HepG2 (cell line): ENCODE measurements around the gene PCBP1. TPM values are rescaled to one million over a fixed set of nuclear protein-coding genes. Genes with fewer than 3 reads are reported as not detected.

Experiments
- CEBPG ChIP-seq: IDR thresholded peaks from 2 replicates; pipeline ENCODE4 v1.6.1; 2016
- GATAD2A ChIP-seq: IDR thresholded peaks from 2 replicates; pipeline ENCODE4 v1.6.1; 2016
- KLF16 ChIP-seq, 2 experiments: sonication (generic) in 1 of 2; formaldehyde crosslinking in 1 of 2; IDR thresholded peaks; 2 replicates each; pipeline versions ENCODE4 v1.6.1 to v1.8.0; 2016 to 2023; ENCODE audit warnings: missing genetic modification reagents in 2 of 2, missing compliant biosample characterization in 1 of 2
- MED1 ChIP-seq: sonication (generic); formaldehyde crosslinking; IDR thresholded peaks from 2 replicates; pipeline ENCODE4 v1.4.0; 2020; ENCODE audit warnings: missing genetic modification reagents
- NFIC ChIP-seq: IDR thresholded peaks from 2 replicates; pipeline ENCODE4 v1.6.1; 2012; ENCODE audit warnings: mild to moderate bottlenecking, low read length, inconsistent platforms
- YY1 ChIP-seq: IDR thresholded peaks from 2 replicates; pipeline ENCODE4 v1.6.1; 2011; ENCODE audit warnings: low read length, low read depth, moderate library complexity, mild to moderate bottlenecking; ENCODE audit not compliant: insufficient read depth, insufficient replicate concordance
- ZNF331 ChIP-seq: sonication (generic); formaldehyde crosslinking; IDR thresholded peaks from 2 replicates; pipeline ENCODE4 v1.4.0; 2020; ENCODE audit warnings: missing genetic modification reagents
- ZNF724P ChIP-seq: sonication (generic); formaldehyde crosslinking; IDR thresholded peaks from 2 replicates; pipeline ENCODE4 v1.8.0; 2022; ENCODE audit warnings: missing genetic modification reagents, borderline replicate concordance
- polyA plus RNA-seq, 8 experiments: library from polyadenylated mRNA; depleted of rRNA in 3 of 8; stranded (reverse) in 7 of 8; unstranded in 1 of 8; fragments of >200 nt; fragmentation: Illumina TruSeq in 4 of 8; extraction: Trizol in 4 of 8; gene quantifications; 2 replicates each; pipeline versions ENCODE4 v1.2.1 to v1.2.3, GENCODE V29; 2011 to 2016; ENCODE audit warnings: low read depth in 4 of 8, missing spikeins in 1 of 8, mixed read lengths in 1 of 8; ENCODE audit not compliant: insufficient read depth in 1 of 8
- total RNA-seq, 5 experiments: library from RNA; depleted of rRNA; stranded (reverse); fragments of >200 nt; fragmentation: Illumina TruSeq; extraction: Trizol; gene quantifications; 2 replicates each; pipeline ENCODE4 v1.2.3, GENCODE V29; 2016; ENCODE audit warnings: low read depth in 1 of 5
- TF ChIP-seq, protein P1 (sequence below): sonication (generic); formaldehyde crosslinking; IDR thresholded peaks from 2 replicates; pipeline ENCODE4 v1.4.0; 2020; ENCODE audit warnings: missing genetic modification reagents, borderline replicate concordance
- TF ChIP-seq, protein P2 (sequence below): sonication (generic); formaldehyde crosslinking; IDR thresholded peaks from 2 replicates; pipeline ENCODE4 v1.9.0; 2021; ENCODE audit warnings: missing genetic modification reagents, borderline replicate concordance
- TF ChIP-seq, protein P3 (sequence below): sonication (generic); formaldehyde crosslinking; IDR thresholded peaks from 2 replicates; pipeline ENCODE4 v1.5.0; 2020; ENCODE audit warnings: missing genetic modification reagents
- TF ChIP-seq, protein P4 (sequence below): IDR thresholded peaks from 2 replicates; pipeline ENCODE4 v1.6.1; 2018; ENCODE audit warnings: missing genetic modification reagents, mild to moderate bottlenecking, missing compliant biosample characterization
- TF ChIP-seq, protein P5 (sequence below): sonication (generic); formaldehyde crosslinking; IDR thresholded peaks from 2 replicates; pipeline ENCODE4 v1.5.0; 2020; ENCODE audit warnings: mild to moderate bottlenecking, missing genetic modification reagents
- TF ChIP-seq, protein P6 (sequence below): sonication (generic); formaldehyde crosslinking; conservative IDR thresholded peaks from 2 replicates; pipeline ENCODE4 v1.4.0; 2020; ENCODE audit warnings: missing genetic modification reagents

The PCBP1 gene
- total and polyA plus RNA-seq, 2 of the 13 experiments (the other 11 are each of a cell fraction or from before 2014, with no cell fraction given) = 32.0 to 137 TPM

DNA sequence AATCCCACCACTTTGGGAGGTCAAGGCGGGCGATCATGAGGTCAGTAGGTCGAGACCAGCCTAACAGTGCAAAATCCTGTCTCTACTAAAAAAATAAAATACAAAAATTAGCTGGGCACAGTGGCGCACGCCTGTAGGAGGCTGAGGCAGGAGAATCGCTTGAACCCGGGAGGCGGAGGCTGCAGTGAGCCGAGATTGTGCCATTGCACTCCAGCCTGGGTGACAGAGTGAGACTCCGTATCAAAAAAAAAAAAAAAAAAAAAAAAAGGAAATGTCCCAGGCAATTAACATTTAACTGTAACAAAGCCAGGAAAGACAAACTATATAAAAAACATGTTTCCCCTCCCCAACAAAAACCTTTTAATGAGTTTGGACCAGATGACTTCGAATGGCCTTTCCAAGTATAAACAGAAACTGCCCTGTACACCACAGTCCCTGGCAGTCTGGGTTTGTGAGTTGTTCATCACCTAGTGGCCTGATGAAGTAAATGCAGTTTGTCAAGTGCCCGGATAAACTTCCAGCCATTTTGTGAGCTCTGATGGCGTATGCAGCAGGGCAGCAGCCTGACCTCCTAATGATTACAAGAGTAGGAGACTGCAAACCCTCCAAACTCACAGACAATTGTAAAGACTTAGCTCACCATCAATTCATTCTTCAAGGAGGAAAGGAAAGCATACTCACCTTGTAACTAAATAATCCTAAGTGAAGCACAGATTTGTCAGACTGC is 16.6 kb upstream of the PCBP1 start (continued):
- TF ChIP-seq, protein P1, sequence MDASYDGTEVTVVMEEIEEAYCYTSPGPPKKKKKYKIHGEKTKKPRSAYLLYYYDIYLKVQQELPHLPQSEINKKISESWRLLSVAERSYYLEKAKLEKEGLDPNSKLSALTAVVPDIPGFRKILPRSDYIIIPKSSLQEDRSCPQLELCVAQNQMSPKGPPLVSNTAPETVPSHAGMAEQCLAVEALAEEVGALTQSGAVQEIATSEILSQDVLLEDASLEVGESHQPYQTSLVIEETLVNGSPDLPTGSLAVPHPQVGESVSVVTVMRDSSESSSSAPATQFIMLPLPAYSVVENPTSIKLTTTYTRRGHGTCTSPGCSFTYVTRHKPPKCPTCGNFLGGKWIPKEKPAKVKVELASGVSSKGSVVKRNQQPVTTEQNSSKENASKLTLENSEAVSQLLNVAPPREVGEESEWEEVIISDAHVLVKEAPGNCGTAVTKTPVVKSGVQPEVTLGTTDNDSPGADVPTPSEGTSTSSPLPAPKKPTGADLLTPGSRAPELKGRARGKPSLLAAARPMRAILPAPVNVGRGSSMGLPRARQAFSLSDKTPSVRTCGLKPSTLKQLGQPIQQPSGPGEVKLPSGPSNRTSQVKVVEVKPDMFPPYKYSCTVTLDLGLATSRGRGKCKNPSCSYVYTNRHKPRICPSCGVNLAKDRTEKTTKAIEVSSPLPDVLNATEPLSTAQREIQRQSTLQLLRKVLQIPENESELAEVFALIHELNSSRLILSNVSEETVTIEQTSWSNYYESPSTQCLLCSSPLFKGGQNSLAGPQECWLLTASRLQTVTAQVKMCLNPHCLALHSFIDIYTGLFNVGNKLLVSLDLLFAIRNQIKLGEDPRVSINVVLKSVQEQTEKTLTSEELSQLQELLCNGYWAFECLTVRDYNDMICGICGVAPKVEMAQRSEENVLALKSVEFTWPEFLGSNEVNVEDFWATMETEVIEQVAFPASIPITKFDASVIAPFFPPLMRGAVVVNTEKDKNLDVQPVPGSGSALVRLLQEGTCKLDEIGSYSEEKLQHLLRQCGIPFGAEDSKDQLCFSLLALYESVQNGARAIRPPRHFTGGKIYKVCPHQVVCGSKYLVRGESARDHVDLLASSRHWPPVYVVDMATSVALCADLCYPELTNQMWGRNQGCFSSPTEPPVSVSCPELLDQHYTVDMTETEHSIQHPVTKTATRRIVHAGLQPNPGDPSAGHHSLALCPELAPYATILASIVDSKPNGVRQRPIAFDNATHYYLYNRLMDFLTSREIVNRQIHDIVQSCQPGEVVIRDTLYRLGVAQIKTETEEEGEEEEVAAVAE (CRISPR knock-in tag) = peak; percentile 35; the same call in 1 of the 2 replicates
- TF ChIP-seq YY1 (peak; percentile 88), MED1 (CRISPR knock-in tag) (peak; percentile 41; the same call in 1 of the 2 replicates), ZNF724P (CRISPR knock-in tag) (0 out of 2 replicates have a peak, but pooled peaks have one; percentile 25), ZNF331 (CRISPR knock-in tag) (0 out of 2 replicates have a peak, but pooled peaks have one; percentile 53), CEBPG (CRISPR knock-in tag) (0 out of 2 replicates have a peak, but pooled peaks have one; percentile 14), NFIC (0 out of 2 replicates have a peak, but pooled peaks have one; percentile 8), GATAD2A (CRISPR knock-in tag) (peak; percentile 60), KLF16 (CRISPR knock-in tag; IDR thresholded peaks at IDR 0.05) (peak in 1 of 2 experiments; percentile 54; a peak in 1 of 4 replicates)
- TF ChIP-seq, protein P2, sequence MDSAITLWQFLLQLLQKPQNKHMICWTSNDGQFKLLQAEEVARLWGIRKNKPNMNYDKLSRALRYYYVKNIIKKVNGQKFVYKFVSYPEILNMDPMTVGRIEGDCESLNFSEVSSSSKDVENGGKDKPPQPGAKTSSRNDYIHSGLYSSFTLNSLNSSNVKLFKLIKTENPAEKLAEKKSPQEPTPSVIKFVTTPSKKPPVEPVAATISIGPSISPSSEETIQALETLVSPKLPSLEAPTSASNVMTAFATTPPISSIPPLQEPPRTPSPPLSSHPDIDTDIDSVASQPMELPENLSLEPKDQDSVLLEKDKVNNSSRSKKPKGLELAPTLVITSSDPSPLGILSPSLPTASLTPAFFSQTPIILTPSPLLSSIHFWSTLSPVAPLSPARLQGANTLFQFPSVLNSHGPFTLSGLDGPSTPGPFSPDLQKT = no peak
- TF ChIP-seq, protein P3, sequence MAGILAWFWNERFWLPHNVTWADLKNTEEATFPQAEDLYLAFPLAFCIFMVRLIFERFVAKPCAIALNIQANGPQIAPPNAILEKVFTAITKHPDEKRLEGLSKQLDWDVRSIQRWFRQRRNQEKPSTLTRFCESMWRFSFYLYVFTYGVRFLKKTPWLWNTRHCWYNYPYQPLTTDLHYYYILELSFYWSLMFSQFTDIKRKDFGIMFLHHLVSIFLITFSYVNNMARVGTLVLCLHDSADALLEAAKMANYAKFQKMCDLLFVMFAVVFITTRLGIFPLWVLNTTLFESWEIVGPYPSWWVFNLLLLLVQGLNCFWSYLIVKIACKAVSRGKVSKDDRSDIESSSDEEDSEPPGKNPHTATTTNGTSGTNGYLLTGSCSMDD (CRISPR knock-in tag) = no peak
- TF ChIP-seq, protein P4, sequence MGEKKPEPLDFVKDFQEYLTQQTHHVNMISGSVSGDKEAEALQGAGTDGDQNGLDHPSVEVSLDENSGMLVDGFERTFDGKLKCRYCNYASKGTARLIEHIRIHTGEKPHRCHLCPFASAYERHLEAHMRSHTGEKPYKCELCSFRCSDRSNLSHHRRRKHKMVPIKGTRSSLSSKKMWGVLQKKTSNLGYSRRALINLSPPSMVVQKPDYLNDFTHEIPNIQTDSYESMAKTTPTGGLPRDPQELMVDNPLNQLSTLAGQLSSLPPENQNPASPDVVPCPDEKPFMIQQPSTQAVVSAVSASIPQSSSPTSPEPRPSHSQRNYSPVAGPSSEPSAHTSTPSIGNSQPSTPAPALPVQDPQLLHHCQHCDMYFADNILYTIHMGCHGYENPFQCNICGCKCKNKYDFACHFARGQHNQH (CRISPR knock-in tag) = peak; percentile 51; the same call in 1 of the 2 replicates
- TF ChIP-seq, protein P5, sequence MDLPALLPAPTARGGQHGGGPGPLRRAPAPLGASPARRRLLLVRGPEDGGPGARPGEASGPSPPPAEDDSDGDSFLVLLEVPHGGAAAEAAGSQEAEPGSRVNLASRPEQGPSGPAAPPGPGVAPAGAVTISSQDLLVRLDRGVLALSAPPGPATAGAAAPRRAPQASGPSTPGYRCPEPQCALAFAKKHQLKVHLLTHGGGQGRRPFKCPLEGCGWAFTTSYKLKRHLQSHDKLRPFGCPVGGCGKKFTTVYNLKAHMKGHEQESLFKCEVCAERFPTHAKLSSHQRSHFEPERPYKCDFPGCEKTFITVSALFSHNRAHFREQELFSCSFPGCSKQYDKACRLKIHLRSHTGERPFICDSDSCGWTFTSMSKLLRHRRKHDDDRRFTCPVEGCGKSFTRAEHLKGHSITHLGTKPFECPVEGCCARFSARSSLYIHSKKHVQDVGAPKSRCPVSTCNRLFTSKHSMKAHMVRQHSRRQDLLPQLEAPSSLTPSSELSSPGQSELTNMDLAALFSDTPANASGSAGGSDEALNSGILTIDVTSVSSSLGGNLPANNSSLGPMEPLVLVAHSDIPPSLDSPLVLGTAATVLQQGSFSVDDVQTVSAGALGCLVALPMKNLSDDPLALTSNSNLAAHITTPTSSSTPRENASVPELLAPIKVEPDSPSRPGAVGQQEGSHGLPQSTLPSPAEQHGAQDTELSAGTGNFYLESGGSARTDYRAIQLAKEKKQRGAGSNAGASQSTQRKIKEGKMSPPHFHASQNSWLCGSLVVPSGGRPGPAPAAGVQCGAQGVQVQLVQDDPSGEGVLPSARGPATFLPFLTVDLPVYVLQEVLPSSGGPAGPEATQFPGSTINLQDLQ (CRISPR knock-in tag) = no peak
- TF ChIP-seq, protein P6, sequence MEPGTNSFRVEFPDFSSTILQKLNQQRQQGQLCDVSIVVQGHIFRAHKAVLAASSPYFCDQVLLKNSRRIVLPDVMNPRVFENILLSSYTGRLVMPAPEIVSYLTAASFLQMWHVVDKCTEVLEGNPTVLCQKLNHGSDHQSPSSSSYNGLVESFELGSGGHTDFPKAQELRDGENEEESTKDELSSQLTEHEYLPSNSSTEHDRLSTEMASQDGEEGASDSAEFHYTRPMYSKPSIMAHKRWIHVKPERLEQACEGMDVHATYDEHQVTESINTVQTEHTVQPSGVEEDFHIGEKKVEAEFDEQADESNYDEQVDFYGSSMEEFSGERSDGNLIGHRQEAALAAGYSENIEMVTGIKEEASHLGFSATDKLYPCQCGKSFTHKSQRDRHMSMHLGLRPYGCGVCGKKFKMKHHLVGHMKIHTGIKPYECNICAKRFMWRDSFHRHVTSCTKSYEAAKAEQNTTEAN (CRISPR knock-in tag) = no peak
